H1 (cell line): ENCODE results near the gene PPP4R3A. TPM values are rescaled to one million over a fixed set of nuclear protein-coding genes. Genes with fewer than 3 reads are reported as not detected.

ENCODE experiments used
- BRCA1 ChIP-seq: IDR thresholded peaks from 2 replicates; pipeline ENCODE4 v1.6.1; 2012; ENCODE audit warnings: low read depth, low read length, improper control_type of control experiment
- CEBPB ChIP-seq: IDR thresholded peaks from 2 replicates; pipeline ENCODE4 v1.6.1; 2012; ENCODE audit warnings: low read depth, low read length
- CHD7 ChIP-seq: fragments of 300-600 bp; sonication (generic); IDR thresholded peaks from 2 replicates; pipeline ENCODE4 v1.7.1; 2012; ENCODE audit warnings: low read length, moderate library complexity, mild to moderate bottlenecking, inconsistent platforms; ENCODE audit not compliant: insufficient replicate concordance
- CTCF ChIP-seq, 3 experiments: IDR thresholded peaks; 1 replicate in 2 of 3; 2 replicates in 1 of 3; pipeline versions ENCODE4 v1.5.1 to v1.6.1; 2011; ENCODE audit warnings: low read length in 3 of 3, mild to moderate bottlenecking in 3 of 3, inconsistent platforms in 2 of 3, low read depth in 1 of 3, moderate library complexity in 1 of 3; ENCODE audit not compliant: insufficient read depth in 1 of 3; ENCODE audit errors: control extremely low read depth in 1 of 3
- EGR1 ChIP-seq: IDR thresholded peaks from 2 replicates; pipeline ENCODE4 v1.6.1; 2011; ENCODE audit warnings: low read depth, low read length, borderline replicate concordance
- POLR2A ChIP-seq, 2 experiments: IDR thresholded peaks; 1 replicate in 1 of 2; 2 replicates in 1 of 2; pipeline ENCODE4 v1.6.1; 2011; ENCODE audit warnings: low read depth in 2 of 2, low read length in 2 of 2, mild to moderate bottlenecking in 2 of 2; ENCODE audit errors: control extremely low read depth in 1 of 2
- polyA plus RNA-seq, 7 experiments: library from polyadenylated mRNA; depleted of rRNA in 3 of 7; stranded (reverse) in 5 of 7; unstranded in 2 of 7; fragments of >200 nt in 5 of 7; fragments of 200-250 nt in 2 of 7; gene quantifications; 1 replicate in 5 of 7; 2 replicates in 1 of 7; 4 replicates in 1 of 7; pipeline versions ENCODE4 v1.2.1 to v1.2.3, GENCODE V29; 2011 to 2013; ENCODE audit warnings: missing spikeins in 2 of 7, mixed read lengths in 2 of 7
- total RNA-seq: library from RNA; stranded (reverse); fragmentation: NEBNext Ultra II Directional; extraction: Animal tissue kit (Norgen Biotek cat#: 25700); gene quantifications from 2 replicates; pipeline ENCODE4 v1.2.1, GENCODE V29; 2021

Gene PPP4R3A
- total and polyA plus RNA-seq, 2 of the 8 experiments (the other 6 are each of a cell fraction or from before 2014, with no cell fraction given), result 31.7 to 122 TPM

- no peak for TF ChIP-seq CHD7
- no peak for TF ChIP-seq CEBPB
- no peak for TF ChIP-seq CTCF (IDR thresholded peaks at IDR 0.05; ENCODE audit: control extremely low read depth in 1 of 3, insufficient read depth in 1 of 3, low read depth in 1 of 3, low read length in 3 of 3)
- TF ChIP-seq BRCA1, result no peak
- TF ChIP-seq POLR2A (IDR thresholded peaks at IDR 0.05; ENCODE audit: control extremely low read depth in 1 of 2, low read depth in 2 of 2, low read length in 2 of 2), result no peak
- no peak for TF ChIP-seq EGR1
These were observed 35.1 kb upstream of the PPP4R3A start (continued) for GRCh38 chr14:91545204-91545603.
